Smooth muscle cell (in vitro differentiated cells): ENCODE measurements around the gene PTGR3. TPM values are rescaled to one million over a fixed set of nuclear protein-coding genes. Genes with fewer than 3 reads are reported as not detected.

Experiments
- DNase-seq: peaks from one replicate; lab custom pipeline; 2025; ENCODE audit not compliant: unreplicated experiment; lab: John Stamatoyannopoulos, UW
- H2AFZ ChIP-seq: fragments of 200-600 bp; sonication (generic); 2 replicates; pipeline ENCODE4 v1.6.0; 2016; ENCODE audit warnings: antibody characterized with exemption, low read depth, mild to moderate bottlenecking
- H3F3A ChIP-seq: fragments of 200-600 bp; sonication (generic); 2 replicates; pipeline ENCODE4 v1.6.0; 2017; ENCODE audit warnings: antibody characterized with exemption, low read depth
- H3K27ac ChIP-seq: fragments of 200-600 bp; sonication (generic); 2 replicates; pipeline ENCODE4 v1.5.1; 2016; ENCODE audit warnings: low read depth, mild to moderate bottlenecking
- H3K27me3 ChIP-seq: fragments of 200-600 bp; sonication (generic); 2 replicates; pipeline ENCODE4 v1.6.1; 2016; ENCODE audit warnings: low read depth, mild to moderate bottlenecking
- H3K36me3 ChIP-seq: fragments of 200-600 bp; sonication (generic); 2 replicates; pipeline ENCODE4 v1.5.1; 2016; ENCODE audit warnings: low read depth
- H3K4me1 ChIP-seq: fragments of 200-600 bp; sonication (generic); 2 replicates; pipeline ENCODE4 v1.5.1; 2016; ENCODE audit warnings: low read depth
- H3K4me2 ChIP-seq: fragments of 200-600 bp; sonication (generic); 2 replicates; pipeline ENCODE4 v1.6.0; 2016; ENCODE audit warnings: mild to moderate bottlenecking
- H3K4me3 ChIP-seq: fragments of 200-600 bp; sonication (generic); 2 replicates; pipeline ENCODE4 v1.5.1; 2016; ENCODE audit warnings: mild to moderate bottlenecking
- H3K79me2 ChIP-seq: fragments of 200-600 bp; sonication (generic); 2 replicates; pipeline ENCODE4 v1.6.0; 2016; ENCODE audit warnings: low read depth, mild to moderate bottlenecking
- H3K9ac ChIP-seq: fragments of 200-600 bp; sonication (generic); 2 replicates; pipeline ENCODE4 v1.6.0; 2016; ENCODE audit warnings: low read depth
- H3K9me3 ChIP-seq: fragments of 200-600 bp; sonication (generic); replicated peaks from 2 replicates; pipeline ENCODE4 v1.5.1; 2016; ENCODE audit warnings: low read depth
- H4K20me1 ChIP-seq: fragments of 200-600 bp; sonication (generic); 2 replicates; pipeline ENCODE4 v1.6.0; 2016; ENCODE audit warnings: low read depth
- CTCF ChIP-seq: fragments of 200-600 bp; sonication (generic); IDR thresholded peaks from 2 replicates; pipeline ENCODE4 v1.5.1; 2017; ENCODE audit warnings: borderline replicate concordance, mild to moderate bottlenecking, antibody characterized with exemption; ENCODE audit not compliant: insufficient read depth, poor library complexity, severe bottlenecking
- WGBS: methylation state at CpG from one replicate; pipeline ENCODE4 v1.1.7; 2016; ENCODE audit warnings: low lambda C conversion rate; 5-methylcytosine and 5-hydroxymethylcytosine counted together
- polyA plus RNA-seq: library from polyadenylated mRNA; unstranded; fragments of >200 nt; fragmentation: Nextera tagmentation; extraction: Ambion mirVana; gene quantifications from 2 replicates; pipeline ENCODE4 v1.2.1, GENCODE V29; 2016
- total RNA-seq: library from RNA; depleted of rRNA; stranded (reverse); fragments of >200 nt; gene quantifications from 2 replicates; pipeline ENCODE4 v1.2.3, GENCODE V29; 2014

Gene PTGR3
- total and polyA plus RNA-seq, 2 experiments from 2014 or later, result 29.6 to 35.0 TPM

- no peaks in the 10 kb centered on the region for H3K36me3 ChIP-seq
- 91% methylated on average over 10 of the region's 10 CpGs for WGBS
- DNase-seq, result no peak
- peaks cover 95% of the 10 kb centered on the region for H4K20me1 ChIP-seq
- H3K27me3 ChIP-seq, result no peaks in the 10 kb centered on the region
- no peaks in the 10 kb centered on the region for H3K4me1 ChIP-seq
- peaks cover 100% of the 10 kb centered on the region for H3K79me2 ChIP-seq
- H2AFZ ChIP-seq, result no peak overlapping the region
- H3K9ac ChIP-seq, result no peak overlapping the region
- H3K4me2 ChIP-seq, result peak overlapping the region; percentile 83
- no peaks in the 10 kb centered on the region for H3K9me3 ChIP-seq
- no peak overlapping the region for H3K4me3 ChIP-seq
- H3F3A ChIP-seq, result peaks cover 6% of the 10 kb centered on the region
- H3K27ac ChIP-seq, result no peak overlapping the region
- TF ChIP-seq CTCF, result no peak
Observed at GRCh38 chr18:75216911-75217689, 8.2 kb upstream of the PTGR3 start.

GRCh38 chr18:75216212-75216910 is 7.4 kb upstream of the PTGR3 start:
- H3K36me3 ChIP-seq, result no peaks in the 10 kb centered on the region
- WGBS, result 67% methylated on average over 7 of the region's 7 CpGs
- DNase-seq, result no peak
- TF ChIP-seq CTCF, result no peak
- H3K9ac ChIP-seq, result no peak overlapping the region
- H3K4me3 ChIP-seq, result peak overlapping the region; percentile 15
- peaks cover 97% of the 10 kb centered on the region for H3K79me2 ChIP-seq
- H3K4me1 ChIP-seq, result no peaks in the 10 kb centered on the region
- H3K9me3 ChIP-seq, result no peaks in the 10 kb centered on the region
- no peak overlapping the region for H3K27ac ChIP-seq
- H3K27me3 ChIP-seq, result no peaks in the 10 kb centered on the region
- peak overlapping the region; percentile 83 for H3K4me2 ChIP-seq
- peaks cover 91% of the 10 kb centered on the region for H4K20me1 ChIP-seq
- H3F3A ChIP-seq, result peaks cover 6% of the 10 kb centered on the region
- H2AFZ ChIP-seq, result no peak overlapping the region

- peak overlapping the region; percentile 15 for H3K4me3 ChIP-seq
- H3K9me3 ChIP-seq, result no peaks in the 10 kb centered on the region
- peaks cover 85% of the 10 kb centered on the region for H4K20me1 ChIP-seq
- no peak overlapping the region for H3K9ac ChIP-seq
- no peak overlapping the region for H2AFZ ChIP-seq
- WGBS, result 94% methylated on average over 4 of the region's 4 CpGs
- DNase-seq, result no peak
- peak overlapping the region; percentile 83 for H3K4me2 ChIP-seq
- H3K27ac ChIP-seq, result no peak overlapping the region
- H3K36me3 ChIP-seq, result no peaks in the 10 kb centered on the region
- peaks cover 96% of the 10 kb centered on the region for H3K79me2 ChIP-seq
- H3F3A ChIP-seq, result peaks cover 6% of the 10 kb centered on the region
- no peaks in the 10 kb centered on the region for H3K27me3 ChIP-seq
- no peaks in the 10 kb centered on the region for H3K4me1 ChIP-seq
- TF ChIP-seq CTCF, result no peak
Observed at GRCh38 chr18:75215663-75216062, 6.7 kb upstream of the PTGR3 start.
